Measurements from ENCODE around the gene VAV3. TPM values are rescaled to one million over a fixed set of nuclear protein-coding genes. Genes with fewer than 3 reads are reported as not detected.
"Not testable (repeated sequence)": the region's sequence is repeated elsewhere in the genome, so short reads cannot be mapped to it uniquely, and the experiment has no call there.

VAV3 gene
- total and polyA plus RNA-seq, 2 donors from 2014 or later, result 61.6 to 87.5 TPM

DNA sequence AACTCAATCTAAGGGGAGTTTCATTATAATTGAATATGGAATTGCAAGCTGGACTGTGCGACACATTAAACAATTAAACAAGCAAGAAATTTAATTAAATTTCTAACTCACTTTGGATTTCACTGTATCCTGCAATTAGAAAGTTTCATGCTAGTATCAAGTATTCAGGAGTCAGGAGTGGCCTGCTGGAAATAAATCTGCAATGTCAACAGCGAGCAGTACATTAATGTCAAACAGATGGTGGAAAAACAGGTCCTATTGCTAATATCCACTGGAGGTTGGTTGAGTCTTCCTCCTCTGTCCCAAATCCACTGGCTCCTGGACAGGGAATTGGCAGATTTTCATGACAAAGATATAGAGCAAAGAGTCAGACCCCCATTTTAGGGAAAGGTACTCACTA, 237.1 kb downstream of the VAV3 start:
- TF ChIP-seq CTCF (IDR thresholded peaks at IDR 0.05; ENCODE audit: borderline replicate concordance, extremely low read depth, insufficient read depth), result no peak
- intact Hi-C loops (cut with DNase I), result no loop called here
- Histone ChIP-seq H3K4me3 (ENCODE audit: low read length in 3 of 3) (no peak overlapping the region), H3K36me3 (ENCODE audit: control insufficient read depth in 2 of 3, insufficient read depth in 3 of 3, low read length in 3 of 3) (no peaks in the 10 kb centered on the region), H3K4me1 (ENCODE audit: control insufficient read depth in 2 of 3, insufficient read depth in 2 of 3, low read depth in 1 of 3, low read length in 3 of 3) (no peaks in the 10 kb centered on the region), H3K9me3 (ENCODE audit: control insufficient read depth in 2 of 3, insufficient read depth in 1 of 3, low read length in 3 of 3) (no peaks in the 10 kb centered on the region), H3K27me3 (ENCODE audit: control insufficient read depth, insufficient read depth, low read length) (no peaks in the 10 kb centered on the region), H3K27ac (ENCODE audit: low read depth in 2 of 2, low read length in 2 of 2) (no peak overlapping the region), H3K9ac (ENCODE audit: low read length in 3 of 3) (no peak overlapping the region)
- DNase-seq (no peak), FAIRE-seq (no peak)

DNA sequence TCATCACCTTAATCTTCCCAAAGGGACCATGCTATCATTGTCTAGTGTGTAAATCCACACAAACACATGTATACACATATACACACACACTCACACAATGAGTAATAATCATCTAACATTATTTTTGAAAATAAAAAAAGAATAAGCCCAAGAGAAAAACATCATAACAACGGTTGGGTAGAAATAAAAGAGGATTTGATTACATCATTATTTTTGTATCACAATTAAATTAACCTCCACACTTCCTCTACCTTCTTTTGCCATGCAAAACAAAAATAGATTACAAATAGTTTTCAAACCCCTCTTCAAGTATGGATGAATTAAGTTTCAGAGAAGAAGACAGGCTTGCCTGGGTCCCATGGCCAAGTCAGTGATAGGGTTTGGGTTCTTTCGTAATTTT, 238.1 kb downstream of the VAV3 start:
- no peak overlapping the region for H3K27ac ChIP-seq (ENCODE audit: low read depth in 2 of 2, low read length in 2 of 2)
- intact Hi-C loops (cut with DNase I), result no loop called here
- DNase-seq (no peak), FAIRE-seq (no peak)
- no peak overlapping the region for H3K9ac ChIP-seq (ENCODE audit: low read length in 3 of 3)
- no peaks in the 10 kb centered on the region for H3K36me3 ChIP-seq (ENCODE audit: control insufficient read depth in 2 of 3, insufficient read depth in 3 of 3, low read length in 3 of 3)
- H3K9me3 ChIP-seq (ENCODE audit: control insufficient read depth in 2 of 3, insufficient read depth in 1 of 3, low read length in 3 of 3), result no peaks in the 10 kb centered on the region
- H3K4me1 ChIP-seq (ENCODE audit: control insufficient read depth in 2 of 3, insufficient read depth in 2 of 3, low read depth in 1 of 3, low read length in 3 of 3), result no peaks in the 10 kb centered on the region
- H3K4me3 ChIP-seq (ENCODE audit: low read length in 3 of 3), result no peak overlapping the region
- no peaks in the 10 kb centered on the region for H3K27me3 ChIP-seq (ENCODE audit: control insufficient read depth, insufficient read depth, low read length)
- TF ChIP-seq CTCF (IDR thresholded peaks at IDR 0.05; ENCODE audit: borderline replicate concordance, extremely low read depth, insufficient read depth), result no peak

DNA sequence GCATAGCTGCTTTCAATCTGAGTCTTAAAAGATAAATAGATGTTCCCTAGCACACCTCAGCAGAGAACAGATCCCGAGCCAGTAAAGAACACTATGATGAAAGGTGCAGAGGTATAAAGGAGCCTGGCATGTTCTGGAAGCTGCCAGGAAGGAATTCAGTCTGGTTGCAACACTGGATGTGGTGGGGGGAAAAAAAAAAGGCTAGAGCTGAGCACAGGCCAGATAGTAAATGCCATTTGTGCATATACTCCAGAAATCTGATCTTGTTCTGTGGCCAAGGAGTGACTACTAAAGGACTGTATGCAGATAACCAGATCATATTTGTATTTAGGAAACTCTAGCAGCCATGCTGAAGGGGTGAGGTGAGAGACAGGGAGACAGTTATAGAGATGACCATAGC, 240.3 kb downstream of the VAV3 start:
- intact Hi-C loops (cut with DNase I), result no loop called here

GRCh38 chr1:107720210-107720609, 244.8 kb downstream of the VAV3 start:
- H3K4me1 ChIP-seq (ENCODE audit: control insufficient read depth in 2 of 3, insufficient read depth in 2 of 3, low read depth in 1 of 3, low read length in 3 of 3); intact Hi-C loops (cut with DNase I); H3K4me3 ChIP-seq (ENCODE audit: low read length in 3 of 3); FAIRE-seq; H3K27ac ChIP-seq (ENCODE audit: low read depth in 2 of 2, low read length in 2 of 2); DNase-seq; H3K9me3 ChIP-seq (ENCODE audit: control insufficient read depth in 2 of 3, insufficient read depth in 1 of 3, low read length in 3 of 3); H3K27me3 ChIP-seq (ENCODE audit: control insufficient read depth, insufficient read depth, low read length); H3K36me3 ChIP-seq (ENCODE audit: control insufficient read depth in 2 of 3, insufficient read depth in 3 of 3, low read length in 3 of 3); H3K9ac ChIP-seq (ENCODE audit: low read length in 3 of 3): not testable (repeated sequence)

More for the DNA sequence above, 240.3 kb downstream of the VAV3 start:
- H3K27ac ChIP-seq (ENCODE audit: low read depth in 2 of 2, low read length in 2 of 2), result no peak overlapping the region
- FAIRE-seq (no peak), DNase-seq (no peak)
- no peak for TF ChIP-seq CTCF (IDR thresholded peaks at IDR 0.05; ENCODE audit: borderline replicate concordance, extremely low read depth, insufficient read depth)
- H3K9ac ChIP-seq (ENCODE audit: low read length in 3 of 3), result no peak overlapping the region
- no peaks in the 10 kb centered on the region for H3K4me1 ChIP-seq (ENCODE audit: control insufficient read depth in 2 of 3, insufficient read depth in 2 of 3, low read depth in 1 of 3, low read length in 3 of 3)
- H3K4me3 ChIP-seq (ENCODE audit: low read length in 3 of 3), result no peak overlapping the region
- no peaks in the 10 kb centered on the region for H3K9me3 ChIP-seq (ENCODE audit: control insufficient read depth in 2 of 3, insufficient read depth in 1 of 3, low read length in 3 of 3)
- H3K36me3 ChIP-seq (ENCODE audit: control insufficient read depth in 2 of 3, insufficient read depth in 3 of 3, low read length in 3 of 3), result no peaks in the 10 kb centered on the region
- H3K27me3 ChIP-seq (ENCODE audit: control insufficient read depth, insufficient read depth, low read length), result no peaks in the 10 kb centered on the region
